ENCODE results near the gene GRIP2.

Gene GRIP2

GRCh38 chr3:14525685-14526631 lies 14.2 kb downstream of the GRIP2 start:
- TF ChIP-seq, protein P1, sequence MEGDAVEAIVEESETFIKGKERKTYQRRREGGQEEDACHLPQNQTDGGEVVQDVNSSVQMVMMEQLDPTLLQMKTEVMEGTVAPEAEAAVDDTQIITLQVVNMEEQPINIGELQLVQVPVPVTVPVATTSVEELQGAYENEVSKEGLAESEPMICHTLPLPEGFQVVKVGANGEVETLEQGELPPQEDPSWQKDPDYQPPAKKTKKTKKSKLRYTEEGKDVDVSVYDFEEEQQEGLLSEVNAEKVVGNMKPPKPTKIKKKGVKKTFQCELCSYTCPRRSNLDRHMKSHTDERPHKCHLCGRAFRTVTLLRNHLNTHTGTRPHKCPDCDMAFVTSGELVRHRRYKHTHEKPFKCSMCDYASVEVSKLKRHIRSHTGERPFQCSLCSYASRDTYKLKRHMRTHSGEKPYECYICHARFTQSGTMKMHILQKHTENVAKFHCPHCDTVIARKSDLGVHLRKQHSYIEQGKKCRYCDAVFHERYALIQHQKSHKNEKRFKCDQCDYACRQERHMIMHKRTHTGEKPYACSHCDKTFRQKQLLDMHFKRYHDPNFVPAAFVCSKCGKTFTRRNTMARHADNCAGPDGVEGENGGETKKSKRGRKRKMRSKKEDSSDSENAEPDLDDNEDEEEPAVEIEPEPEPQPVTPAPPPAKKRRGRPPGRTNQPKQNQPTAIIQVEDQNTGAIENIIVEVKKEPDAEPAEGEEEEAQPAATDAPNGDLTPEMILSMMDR (IDR thresholded peaks at IDR 0.05; ENCODE audit: extremely low read depth, missing control alignments) = no peak
- no peak for DNase-seq (ENCODE audit: low spot score)

- DNase-seq (ENCODE audit: low spot score) = no peak
- TF ChIP-seq, protein P1 (IDR thresholded peaks at IDR 0.05; ENCODE audit: extremely low read depth, missing control alignments) = no peak
These were observed 15.1 kb downstream of the GRIP2 start for GRCh38 chr3:14524920-14525660.

DNA sequence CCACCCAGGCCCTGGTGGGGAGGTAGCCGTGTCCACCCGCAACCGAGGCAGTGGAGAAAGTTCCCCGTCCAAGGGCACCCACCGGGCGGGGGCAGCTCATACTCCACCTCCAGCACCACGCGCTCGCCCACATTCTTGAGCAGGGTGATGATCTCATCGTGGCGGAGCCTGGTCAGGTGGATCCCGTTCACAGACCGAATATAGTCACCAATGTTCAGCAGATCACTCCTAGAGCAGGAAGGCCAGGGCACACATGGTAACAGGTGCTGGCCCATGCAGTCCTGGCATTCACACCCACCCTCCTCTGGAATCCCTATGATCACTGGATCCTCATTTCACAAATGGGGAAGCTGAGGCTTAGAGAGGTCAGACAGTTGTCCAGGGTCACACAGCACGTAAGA lies 15.8 kb downstream of the GRIP2 start:
- no peak for DNase-seq (ENCODE audit: low spot score)

DNA sequence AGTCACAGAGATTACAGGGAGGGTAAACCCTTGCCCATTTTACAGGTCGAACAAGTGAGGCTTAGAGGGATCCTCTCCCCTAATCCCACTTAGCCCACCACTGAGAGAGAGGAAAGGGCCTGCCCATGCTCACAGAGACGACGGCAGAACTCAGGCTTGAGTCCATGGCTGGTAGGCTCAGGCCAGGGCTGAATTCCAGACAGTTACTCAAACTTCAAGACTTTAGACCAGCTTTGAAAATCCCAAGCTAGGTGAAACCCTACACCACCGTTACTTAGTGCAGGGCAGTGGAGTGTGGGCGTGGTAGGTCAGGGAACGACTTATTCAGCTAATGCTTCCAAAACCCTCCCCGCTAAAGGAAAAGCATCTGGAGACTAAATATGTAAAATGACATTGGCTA lies 16.4 kb downstream of the GRIP2 start:
- TF ChIP-seq, protein P1 (IDR thresholded peaks at IDR 0.05; ENCODE audit: extremely low read depth, missing control alignments) = no peak
- no peak for DNase-seq (ENCODE audit: low spot score)

More for the DNA sequence above, 15.8 kb downstream of the GRIP2 start:
- TF ChIP-seq, protein P1 (IDR thresholded peaks at IDR 0.05; ENCODE audit: extremely low read depth, missing control alignments) = no peak

DNA sequence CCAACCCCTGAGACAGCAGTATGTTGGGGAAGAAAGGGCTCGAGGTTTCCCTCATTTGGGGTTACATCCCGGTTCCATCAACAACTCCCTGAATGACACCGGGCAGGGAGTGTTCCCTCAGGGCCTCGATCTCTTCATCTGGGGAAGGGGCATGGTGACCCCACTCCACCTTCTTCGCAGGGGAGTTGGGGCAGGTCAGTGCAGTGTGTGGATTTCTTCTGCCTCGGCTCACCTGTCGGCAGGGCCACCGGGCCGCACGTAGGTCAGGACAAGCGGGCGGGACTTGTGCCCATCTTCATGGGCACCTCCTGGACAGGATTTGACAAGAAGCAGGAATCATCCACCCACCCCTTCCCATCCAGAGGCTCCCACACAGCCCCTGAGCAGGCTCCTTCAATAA lies 17.4 kb downstream of the GRIP2 start:
- no peak for DNase-seq (ENCODE audit: low spot score)

DNA sequence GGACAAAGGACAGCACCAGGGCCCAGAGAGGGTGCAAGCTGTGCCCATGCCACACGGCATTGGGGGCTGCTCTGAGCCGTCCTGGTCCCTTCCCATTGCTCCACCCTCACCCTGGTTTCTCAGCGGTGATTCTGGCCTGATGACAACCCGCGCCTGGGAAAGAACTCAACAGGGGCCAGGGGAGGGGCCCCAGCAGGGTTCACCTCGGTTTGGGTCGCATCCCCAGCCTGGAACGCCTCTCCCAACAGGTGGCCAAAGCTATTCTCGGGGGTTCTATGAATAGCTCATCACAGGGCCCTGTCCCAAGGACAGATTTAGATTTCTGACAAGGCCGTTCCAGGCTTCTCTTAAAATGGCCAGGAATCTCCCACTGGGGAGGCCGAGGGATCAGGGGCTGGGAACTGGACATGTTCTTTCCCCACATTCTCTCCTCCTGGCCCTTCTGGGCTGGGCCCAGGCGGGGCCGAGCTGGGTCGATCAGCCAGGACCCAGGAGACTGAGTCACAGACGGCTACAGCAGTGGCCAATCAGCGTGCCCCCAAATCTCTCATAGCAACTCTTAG lies 17.9 kb downstream of the GRIP2 start:
- TF ChIP-seq, protein P1 (IDR thresholded peaks at IDR 0.05; ENCODE audit: extremely low read depth, missing control alignments) = no peak
- no peak for DNase-seq (ENCODE audit: low spot score)

More for the DNA sequence above, 17.4 kb downstream of the GRIP2 start:
- TF ChIP-seq, protein P1 (IDR thresholded peaks at IDR 0.05; ENCODE audit: extremely low read depth, missing control alignments) = no peak
